LoVo (cell line): Measurements from ENCODE around the gene POLN.
"Not testable (repeated sequence)": the region's sequence is repeated elsewhere in the genome, so short reads cannot be mapped to it uniquely, and the experiment has no call there.

Source experiments
- DNase-seq: peaks from one replicate; pipeline ENCODE4 v3.0.0-alpha.2; 2016; ENCODE audit warnings: low spot score

Gene POLN

GRCh38 chr4:2251073-2251794 is 9.3 kb upstream of the POLN start:
- DNase-seq, result no peak

DNA sequence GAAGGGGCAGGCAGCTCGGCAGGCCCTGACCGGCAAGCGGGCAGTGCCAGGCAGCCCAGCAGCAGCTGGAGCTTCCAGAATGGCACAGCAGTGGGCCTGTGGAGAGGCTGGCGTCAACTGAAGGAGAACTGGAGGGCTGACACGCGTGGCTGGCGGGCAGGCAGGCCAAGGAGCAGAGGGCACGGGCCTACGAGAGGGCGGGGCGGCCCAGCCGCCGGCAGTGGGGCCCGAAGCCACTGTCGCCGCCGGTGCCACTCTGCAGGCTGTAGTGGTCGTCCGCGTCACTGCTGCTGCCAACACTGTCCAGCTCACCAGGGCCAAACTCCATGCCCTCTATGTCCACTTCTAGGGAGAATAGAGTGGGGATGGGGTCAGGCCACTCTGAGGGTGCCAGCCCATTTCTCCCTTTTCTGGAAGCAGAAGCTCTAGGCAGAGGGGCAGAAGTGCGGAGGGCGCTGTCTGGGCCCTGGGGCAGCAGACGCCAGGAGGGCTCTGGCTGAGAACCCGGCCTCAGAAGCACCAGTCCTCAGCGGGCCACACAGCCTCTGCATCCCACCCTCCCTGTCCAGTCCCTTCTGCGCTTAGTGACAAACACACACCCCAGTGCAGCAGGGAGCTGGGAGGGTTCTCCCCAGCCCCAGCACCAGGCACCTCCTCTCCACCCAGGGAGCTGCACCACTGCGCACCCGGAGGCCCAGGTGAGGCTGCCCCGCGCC is 8.6 kb upstream of the POLN start:
- DNase-seq, result no peak

GRCh38 chr4:2249526-2250356 is 7.8 kb upstream of the POLN start:
- no peak for DNase-seq

DNA sequence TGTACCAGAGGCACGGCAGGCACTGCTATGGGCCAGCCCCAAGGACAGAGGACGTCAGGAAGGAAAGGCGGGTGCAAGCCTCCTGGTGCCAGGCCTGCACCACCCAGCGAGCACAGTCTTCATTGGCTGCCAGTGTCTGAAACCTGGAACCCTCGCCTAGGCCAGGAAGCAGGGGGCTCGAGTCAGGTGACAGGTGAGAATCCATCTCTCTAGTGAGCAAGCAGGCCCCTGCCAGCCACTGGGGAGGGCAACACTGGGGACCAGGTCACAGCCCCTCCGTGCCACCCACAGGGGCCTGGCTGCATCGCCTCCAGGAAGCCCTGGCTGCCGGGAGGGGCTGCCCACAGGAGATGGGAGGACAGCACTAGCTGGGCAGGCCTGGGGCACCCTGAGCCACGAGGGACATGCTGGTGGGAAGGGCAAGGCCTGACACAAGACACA is 6.9 kb upstream of the POLN start:
- DNase-seq, result no peak

DNA sequence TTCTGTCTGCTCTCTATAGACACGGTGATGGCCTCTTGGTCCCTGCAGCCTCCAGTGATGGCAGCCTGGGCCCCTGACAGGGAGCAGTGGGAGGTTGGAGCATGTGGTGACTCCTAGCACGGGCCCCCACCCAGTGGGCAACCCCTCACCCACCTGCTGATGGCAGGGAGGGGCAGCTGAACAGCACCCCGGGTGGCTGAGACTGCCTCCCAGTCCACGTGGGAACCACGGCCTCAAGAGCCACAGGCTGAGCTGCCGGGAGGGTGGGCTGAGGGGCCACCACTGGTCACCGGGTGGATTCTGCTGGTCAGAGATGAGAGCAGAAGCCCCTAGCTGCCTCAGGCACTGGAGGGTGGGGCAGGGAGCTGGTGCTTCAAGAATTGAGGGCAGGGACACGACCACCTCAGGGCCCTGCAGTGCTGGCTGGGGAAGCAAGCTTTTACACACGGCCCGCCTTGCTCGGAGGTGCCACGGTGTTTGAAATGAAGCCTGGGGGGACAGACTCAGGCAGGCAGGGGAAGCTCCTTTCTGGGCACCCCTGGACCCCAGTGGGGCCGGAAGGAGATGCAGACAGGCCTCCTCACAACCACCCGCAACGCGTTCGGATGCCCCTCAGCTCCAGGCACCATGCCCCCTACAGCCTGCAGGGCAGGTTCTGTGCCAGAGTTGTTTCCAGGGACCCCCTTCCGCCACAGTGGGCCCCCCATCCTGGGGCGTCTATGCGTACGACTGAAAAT is 6.3 kb upstream of the POLN start:
- DNase-seq, result no peak

- no peak for DNase-seq
Measured at GRCh38 chr4:2247128-2248043, 5.5 kb upstream of the POLN start.

DNA sequence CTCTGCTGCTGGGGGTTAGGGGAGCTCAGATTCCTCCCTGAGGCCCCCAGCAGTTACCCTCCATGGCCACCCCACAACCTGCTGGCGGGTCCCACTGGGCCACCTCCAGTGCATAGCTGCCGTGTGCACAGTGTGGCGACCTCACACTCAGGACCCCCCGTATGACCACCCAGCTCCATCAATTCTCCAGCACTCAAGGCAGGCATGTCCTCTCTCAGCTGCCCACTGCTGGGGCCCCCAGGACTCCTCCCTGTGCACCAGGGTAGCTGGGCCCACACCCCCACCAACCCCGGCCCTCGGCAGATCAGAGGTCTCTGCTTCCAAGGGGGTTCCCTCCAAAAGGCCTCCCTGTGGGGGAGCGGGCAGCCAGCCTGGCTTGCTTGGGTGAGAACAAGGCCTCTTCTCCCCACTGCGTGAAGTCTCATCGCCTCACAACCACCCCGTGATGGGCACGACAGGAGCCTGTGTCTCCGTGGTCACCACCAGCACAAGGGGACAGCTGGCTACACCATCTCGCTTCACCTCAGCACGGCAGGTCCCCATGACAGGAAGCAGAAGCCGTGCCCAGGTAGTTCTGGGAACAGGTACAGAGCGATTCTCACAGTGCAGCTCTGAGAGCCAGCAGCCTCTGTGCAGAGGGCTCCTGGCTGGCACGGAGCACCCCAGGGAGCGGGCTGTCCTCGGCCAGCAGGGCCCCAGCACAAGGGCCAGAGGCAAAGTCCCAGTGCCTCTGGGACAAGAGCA is 4.6 kb upstream of the POLN start:
- no peak for DNase-seq

DNA sequence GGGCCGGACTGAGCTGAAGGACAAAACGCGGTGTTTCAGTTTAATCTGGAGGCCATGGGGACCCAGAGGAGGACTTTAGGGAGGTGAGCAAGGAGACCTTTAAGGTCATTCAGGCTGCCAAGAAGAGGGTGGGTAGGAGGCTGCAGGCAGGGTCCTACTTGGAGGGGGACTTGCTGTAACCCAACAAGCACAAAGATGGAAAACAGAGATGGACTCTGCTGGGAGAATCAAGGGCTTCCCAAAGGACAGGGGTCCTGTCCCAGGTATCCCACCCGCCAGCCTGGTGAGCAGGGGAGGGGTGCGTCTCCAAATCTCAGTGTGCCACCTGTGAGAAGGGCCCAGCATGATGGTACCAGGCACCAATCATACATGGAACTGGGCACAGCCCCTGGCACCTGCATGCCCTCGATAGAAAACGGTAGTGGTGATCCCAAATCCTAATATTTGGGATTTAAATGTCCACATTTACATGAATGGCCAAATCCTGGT is 3.9 kb upstream of the POLN start:
- no peak for DNase-seq

GRCh38 chr4:2245057-2245786 is 3.3 kb upstream of the POLN start:
- DNase-seq, result no peak

DNA sequence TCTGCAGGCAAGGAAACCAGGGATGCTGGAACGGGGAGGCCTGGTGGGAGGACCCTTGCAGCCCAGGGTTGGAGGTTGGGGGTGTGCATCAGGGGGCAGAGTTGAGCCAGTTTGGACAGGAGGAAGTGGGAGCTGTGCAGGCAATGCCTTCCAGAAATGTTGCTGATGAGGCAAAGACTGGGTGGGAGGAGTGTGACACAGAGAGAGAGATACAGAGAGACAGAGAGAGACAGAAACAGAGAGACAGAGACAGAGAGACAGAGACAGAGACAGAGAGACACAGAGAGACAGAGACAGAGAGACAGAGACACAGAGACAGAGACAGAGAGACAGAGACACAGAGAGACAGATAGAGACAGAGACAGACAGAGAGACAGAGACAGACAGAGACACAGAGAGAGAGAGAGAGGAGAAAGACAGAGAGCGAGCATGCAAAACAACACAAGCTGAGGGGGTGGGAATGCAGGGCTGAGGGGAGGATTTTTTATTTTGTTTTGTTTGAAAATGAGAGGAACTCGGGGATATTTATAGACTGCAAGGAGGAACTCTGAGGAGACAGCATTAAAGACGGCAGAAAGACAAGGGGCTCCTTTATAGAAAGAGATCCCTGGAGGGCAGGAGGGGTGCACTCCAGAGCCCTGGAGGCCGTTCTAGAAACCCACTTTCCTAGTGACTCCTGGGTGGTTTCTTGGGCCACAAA is 1.9 kb upstream of the POLN start:
- DNase-seq, result no peak

- no peak for DNase-seq
Measured at GRCh38 chr4:2241003-2241402, 918 bp downstream of the POLN start.

DNA sequence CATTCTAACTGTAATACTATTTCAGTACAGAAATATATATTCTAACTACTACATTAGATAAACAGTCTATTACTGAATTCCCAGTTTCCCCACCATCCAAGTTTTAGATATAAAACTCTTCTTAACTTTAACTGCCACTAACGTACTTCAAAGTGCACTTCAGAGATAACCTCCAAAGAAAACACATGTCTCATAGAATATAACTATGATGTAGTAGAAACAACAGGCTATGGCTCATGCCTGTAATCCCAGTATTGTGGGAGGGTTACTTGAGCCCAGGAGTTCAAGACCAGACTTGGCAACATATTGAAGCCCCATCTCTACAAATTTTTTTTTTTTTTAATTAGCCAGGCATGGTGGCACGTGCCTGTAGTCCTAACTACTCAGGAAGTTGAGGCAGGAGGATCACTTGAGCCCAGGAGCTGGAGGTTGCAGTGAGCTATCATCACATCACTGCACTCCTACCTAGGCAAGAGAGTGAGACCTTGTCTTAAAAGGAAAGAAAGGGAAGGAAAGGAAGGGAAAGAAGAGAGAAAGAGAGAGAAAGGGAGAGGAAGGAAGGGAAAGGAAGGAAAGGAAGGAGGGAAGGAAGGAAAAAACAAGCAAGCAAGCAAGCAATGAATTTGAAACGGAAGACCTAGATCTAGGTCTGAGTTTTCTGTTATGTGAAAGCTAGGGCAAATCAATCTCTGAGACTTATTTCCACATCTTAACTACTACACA is 4.8 kb downstream of the POLN start:
- DNase-seq, result no peak

GRCh38 chr4:2231082-2231481 is 10.8 kb downstream of the POLN start:
- no peak for DNase-seq

DNA sequence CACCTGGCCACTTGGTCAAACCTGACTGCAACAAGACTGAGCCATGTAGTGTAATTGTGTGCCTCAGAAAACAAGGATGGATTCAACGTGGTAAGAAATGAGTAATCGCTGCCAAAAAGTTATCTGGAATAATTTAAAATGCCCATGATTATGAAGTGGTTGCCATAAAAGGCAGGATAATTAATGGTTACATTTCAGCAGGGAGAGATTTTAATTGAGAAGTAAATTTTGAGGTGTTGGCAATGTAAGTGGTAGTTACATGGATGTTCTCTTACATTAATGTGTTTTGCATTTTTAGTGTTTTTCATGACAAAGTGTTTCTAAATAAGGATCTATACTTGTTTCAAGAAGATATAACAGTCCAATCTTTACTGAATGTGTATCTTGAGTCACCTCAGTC is 15.7 kb downstream of the POLN start:
- DNase-seq, result no peak

- DNase-seq, result no peak
Measured at GRCh38 chr4:2222838-2223237, 19.1 kb downstream of the POLN start.

DNA sequence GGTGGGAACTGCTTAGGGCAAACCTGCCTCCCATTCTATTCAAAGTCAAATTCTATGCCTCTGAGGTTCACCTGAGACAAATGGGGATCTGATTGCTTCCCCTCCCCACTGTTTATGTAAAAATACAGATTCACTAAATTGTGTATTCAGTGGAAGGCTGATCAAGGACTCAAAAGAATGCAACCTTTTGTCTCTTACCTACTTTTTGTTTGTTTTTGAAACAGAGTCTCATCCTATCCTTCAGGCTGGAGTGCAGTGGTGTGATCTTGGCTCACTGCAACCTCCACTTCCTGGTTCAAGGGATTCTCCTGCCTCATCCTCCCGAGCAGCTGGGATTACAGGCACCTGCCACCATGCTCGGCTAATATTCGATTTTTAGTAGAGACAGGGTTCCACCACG is 20.5 kb downstream of the POLN start:
- DNase-seq, result not testable (repeated sequence)

- peak; percentile 66 for DNase-seq
Measured at GRCh38 chr4:2220016-2220630, 21.8 kb downstream of the POLN start.
